ENCODE data around the gene AP1G1. TPM values are rescaled to one million over a fixed set of nuclear protein-coding genes. Genes with fewer than 3 reads are reported as not detected.
"Not testable (repeated sequence)": the region's sequence is repeated elsewhere in the genome, so short reads cannot be mapped to it uniquely, and the experiment has no call there.

Gene AP1G1
- total and polyA plus RNA-seq, 10 of the 15 experiments (the other 5 are each of a cell fraction or from before 2014, with no cell fraction given), result 5.9 to 83.7 (median 47.8) TPM

DNA sequence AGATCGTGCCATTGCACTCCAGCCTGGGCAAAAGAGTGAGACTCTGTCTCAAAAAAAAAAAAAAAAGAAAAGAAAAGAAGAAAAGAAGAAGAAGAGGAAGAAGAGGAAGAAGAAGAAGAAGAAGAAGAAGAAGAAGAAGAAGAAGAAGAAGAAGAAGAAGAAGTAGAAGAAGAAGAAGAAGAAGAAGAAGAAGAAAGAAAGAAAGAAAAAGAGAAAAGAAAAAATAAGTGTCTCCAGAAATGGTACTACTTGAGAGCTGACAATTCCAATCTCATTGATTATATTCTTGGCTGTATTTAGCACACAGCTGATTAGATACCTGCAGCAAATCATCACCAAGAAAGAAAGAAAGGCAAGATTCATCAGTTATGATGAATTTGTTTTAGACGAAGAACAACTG, 23.5 kb upstream of the AP1G1 start:
- intact Hi-C loops (cut with micrococcal nuclease; ENCODE audit: unreplicated experiment); H3K27ac ChIP-seq (ENCODE audit: control insufficient read depth, insufficient read depth); H4K20me1 ChIP-seq (ENCODE audit: control insufficient read depth, insufficient read depth); H3K9me3 ChIP-seq (replicated peaks; ENCODE audit: control insufficient read depth, insufficient read depth, low read length); BruUV-seq (replicated peaks); ATAC-seq; in situ Hi-C loops (cut with MboI); H3K36me3 ChIP-seq (ENCODE audit: control insufficient read depth in 2 of 2, insufficient read depth in 2 of 2, low read length in 1 of 2); H3K27me3 ChIP-seq (replicated peaks in 1 of 2; ENCODE audit: control insufficient read depth in 2 of 2, insufficient read depth in 2 of 2, low read length in 1 of 2); H2AFZ ChIP-seq (ENCODE audit: control insufficient read depth, low read depth, low read length); H3K79me2 ChIP-seq (ENCODE audit: control insufficient read depth, insufficient read depth, low read length); H3K4me2 ChIP-seq (ENCODE audit: control insufficient read depth, insufficient read depth); H3K9ac ChIP-seq (ENCODE audit: control insufficient read depth, insufficient read depth, low read length); FAIRE-seq; DNase-seq (ENCODE audit: low read depth, low spot score); H3K4me3 ChIP-seq; H3K4me1 ChIP-seq (ENCODE audit: control insufficient read depth, insufficient read depth, low read length): not testable (repeated sequence)
- ChIA-PET POLR2A (interaction anchor here (0.6 to 1.7 kb wide), 3 partner anchors 9 to 11 kb away, joined by 3 to 4 read pairs (median 3); no protein-coding TSS in a partner anchor), CTCF (interaction anchor here (0.7 kb wide), 1 partner anchor 9 kb away, joined by 3 read pairs; no protein-coding TSS in a partner anchor), RAD21 (ENCODE audit: unreplicated experiment) (interaction anchor here (0.6 to 1.3 kb wide), 2 partner anchors 9 to 12 kb away, joined by 3 to 4 read pairs; no protein-coding TSS in a partner anchor), SMC1A (ENCODE audit: uncharacterized antibody, unreplicated experiment) (interaction anchor here (1.1 to 1.3 kb wide), 2 partner anchors 11 to 37 kb away, joined by 3 to 6 read pairs; no protein-coding TSS in a partner anchor)
- WGBS (ENCODE audit: insufficient coverage, insufficient replicate concordance, low lambda C conversion rate, missing lambda C conversion rate), result 100% methylated on average over 2 of the region's 2 CpGs

DNA sequence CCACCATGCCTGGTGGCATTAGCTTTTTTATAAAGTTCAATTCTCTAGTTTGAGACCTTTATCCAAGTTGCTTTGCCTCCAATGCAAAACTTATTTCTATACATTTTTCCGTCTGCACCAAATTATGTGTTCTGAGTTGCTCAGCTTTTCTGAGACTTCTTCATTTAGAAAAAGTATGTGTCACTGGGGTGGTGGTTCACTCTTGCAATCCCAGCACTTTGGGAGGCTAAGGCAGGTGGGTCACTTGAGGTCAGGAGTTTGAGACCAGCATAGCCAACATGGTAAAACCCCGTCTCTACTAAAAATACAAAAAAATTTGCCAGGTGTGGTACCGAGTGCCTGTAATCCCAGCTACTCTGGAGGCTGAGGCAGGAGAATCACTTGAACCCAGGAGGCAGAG, 23.1 kb upstream of the AP1G1 start:
- H3K9me3 ChIP-seq (replicated peaks; ENCODE audit: control insufficient read depth, insufficient read depth, low read length); H3K27me3 ChIP-seq (replicated peaks in 1 of 2; ENCODE audit: control insufficient read depth in 2 of 2, insufficient read depth in 2 of 2, low read length in 1 of 2); FAIRE-seq; H3K4me1 ChIP-seq (ENCODE audit: control insufficient read depth, insufficient read depth, low read length); in situ Hi-C loops (cut with MboI); H3K4me3 ChIP-seq; H3K27ac ChIP-seq (ENCODE audit: control insufficient read depth, insufficient read depth); H3K4me2 ChIP-seq (ENCODE audit: control insufficient read depth, insufficient read depth); H3K9ac ChIP-seq (ENCODE audit: control insufficient read depth, insufficient read depth, low read length); H2AFZ ChIP-seq (ENCODE audit: control insufficient read depth, low read depth, low read length); DNase-seq (ENCODE audit: low read depth, low spot score); RAD21 ChIA-PET (ENCODE audit: unreplicated experiment); BruUV-seq (replicated peaks); H4K20me1 ChIP-seq (ENCODE audit: control insufficient read depth, insufficient read depth); H3K79me2 ChIP-seq (ENCODE audit: control insufficient read depth, insufficient read depth, low read length); H3K36me3 ChIP-seq (ENCODE audit: control insufficient read depth in 2 of 2, insufficient read depth in 2 of 2, low read length in 1 of 2); ATAC-seq; intact Hi-C loops (cut with micrococcal nuclease; ENCODE audit: unreplicated experiment): not testable (repeated sequence)
- SMC1A ChIA-PET (ENCODE audit: uncharacterized antibody, unreplicated experiment), result interaction anchor here (1.3 kb wide), 1 partner anchor 36 kb away, joined by 3 read pairs; no protein-coding TSS in a partner anchor
- CTCF ChIA-PET, result interaction anchor here (1.6 kb wide), 1 partner anchor 130 kb away, joined by 4 read pairs; no protein-coding TSS in a partner anchor
- POLR2A ChIA-PET, result interaction anchor here (1.7 kb wide), 1 partner anchor 9 kb away, joined by 3 read pairs; no protein-coding TSS in a partner anchor
- 64% methylated on average over 3 of the region's 3 CpGs for WGBS (ENCODE audit: insufficient coverage, insufficient replicate concordance, low lambda C conversion rate, missing lambda C conversion rate)
